ENCODE measurements around the gene SRRM2. TPM values are rescaled to one million over a fixed set of nuclear protein-coding genes. Genes with fewer than 3 reads are reported as not detected.

Gene SRRM2
- total RNA-seq, 1 donor: 96.3 TPM

DNA sequence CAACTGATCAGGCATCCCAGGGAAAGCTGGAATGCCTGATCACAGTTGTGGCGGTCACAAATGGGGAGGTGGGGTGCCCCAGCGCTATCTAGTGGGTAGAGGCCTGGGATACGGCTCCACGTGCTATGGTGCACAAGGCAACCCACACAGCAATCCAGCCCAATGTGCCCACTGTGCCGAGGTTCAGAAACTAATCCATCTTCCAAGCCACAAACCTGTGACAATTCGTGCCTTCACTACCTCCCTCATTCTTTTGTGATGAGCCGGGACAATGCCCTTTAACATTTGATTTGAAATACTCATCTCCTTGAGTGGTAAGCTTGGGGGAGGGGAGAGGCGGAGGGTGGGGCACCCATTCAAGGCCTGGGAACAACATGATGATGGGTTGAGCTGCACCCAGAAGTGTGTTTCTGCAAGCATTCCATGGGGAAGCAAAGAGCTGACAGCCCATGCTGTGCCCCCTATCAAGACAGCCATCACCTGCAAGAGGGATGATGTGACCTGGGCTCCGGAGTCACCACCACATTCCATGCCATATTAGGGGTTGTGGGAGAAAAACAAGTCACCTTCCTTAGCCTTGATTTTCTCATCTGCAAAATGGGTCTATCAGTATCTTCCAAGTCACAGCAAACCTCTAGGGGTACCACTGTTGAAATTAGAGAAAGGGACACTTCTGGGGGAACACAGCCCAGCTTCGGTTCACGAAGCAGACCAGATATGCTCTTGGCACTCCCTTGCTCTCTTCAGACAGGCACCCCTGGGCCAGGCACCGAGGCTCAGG, 20.9 kb downstream of the SRRM2 start:
- TF ChIP-seq CTCF (IDR thresholded peaks at IDR 0.05; ENCODE audit: insufficient read depth, low read length): no peak
- no peak for DNase-seq (ENCODE audit: low read depth)
- no peak overlapping the region for H3K4me3 ChIP-seq (ENCODE audit: low read depth, low read length)

DNA sequence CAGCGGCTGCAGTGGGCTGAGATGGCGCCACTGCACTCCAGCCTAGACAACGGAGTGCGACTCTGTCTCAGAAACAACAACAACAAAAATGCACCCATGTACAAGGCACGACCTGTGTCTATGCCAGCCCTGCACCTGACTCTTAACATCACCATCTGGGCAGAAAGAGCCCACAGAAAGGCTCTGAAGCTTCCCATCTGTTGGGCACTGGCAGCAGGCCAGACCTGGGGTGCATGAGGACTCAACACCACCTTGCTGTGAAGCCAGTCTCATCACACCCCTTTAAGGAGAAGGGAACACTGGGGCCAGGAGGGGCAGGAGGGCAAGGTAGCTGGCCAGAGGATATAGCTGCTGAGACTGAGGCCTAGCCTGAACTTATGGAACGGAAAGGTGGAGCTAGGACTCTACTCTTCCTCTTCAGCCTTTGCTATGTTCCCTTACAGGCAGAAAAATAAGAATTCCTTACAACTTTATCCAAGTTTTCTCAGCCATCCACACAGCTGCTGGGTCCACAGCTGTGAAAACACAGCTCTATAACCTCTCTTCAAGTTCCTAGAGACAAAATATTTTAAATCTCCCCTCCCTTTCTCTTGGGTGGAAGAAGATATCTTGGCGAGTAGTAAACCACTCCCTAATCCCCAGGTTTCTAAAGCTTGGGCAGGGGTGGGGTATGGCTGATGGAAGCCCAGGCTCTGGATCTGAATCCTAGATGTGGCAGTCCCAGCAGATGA, 21.9 kb downstream of the SRRM2 start:
- no peak overlapping the region for H3K4me3 ChIP-seq (ENCODE audit: low read depth, low read length)
- no peak for DNase-seq (ENCODE audit: low read depth)
- TF ChIP-seq CTCF (IDR thresholded peaks at IDR 0.05; ENCODE audit: insufficient read depth, low read length): no peak

DNA sequence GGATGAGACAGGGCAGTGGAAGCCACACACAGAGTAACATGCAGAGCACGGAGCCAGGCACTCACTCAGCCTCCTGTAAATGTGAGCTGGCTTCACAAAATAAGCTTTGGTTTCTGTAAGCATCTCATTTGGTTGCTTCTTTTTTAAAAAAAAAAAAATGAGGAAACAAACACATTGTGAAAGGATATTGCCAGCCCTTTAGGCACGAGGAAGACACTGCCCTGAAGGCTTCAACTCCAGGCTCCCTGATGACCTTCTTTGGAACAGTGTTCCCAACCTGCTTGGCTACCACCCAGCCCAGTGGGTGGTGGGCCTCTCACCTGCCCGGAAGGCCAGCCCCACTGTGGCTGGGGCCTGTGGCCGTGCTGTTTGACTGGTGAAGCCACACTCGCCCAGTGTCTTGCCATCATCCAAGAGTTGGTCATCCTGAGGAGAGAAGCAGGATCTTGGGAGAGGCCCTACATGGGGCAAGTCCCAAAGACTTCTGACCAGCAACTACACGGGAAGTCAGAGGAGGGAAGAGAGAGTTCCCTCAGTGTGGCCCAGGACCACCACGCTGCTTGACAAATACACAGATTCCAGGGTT, 22.8 kb downstream of the SRRM2 start:
- no peak for TF ChIP-seq CTCF (IDR thresholded peaks at IDR 0.05; ENCODE audit: insufficient read depth, low read length)
- H3K4me3 ChIP-seq (ENCODE audit: low read depth, low read length): peak overlapping the region; percentile 25
- DNase-seq (ENCODE audit: low read depth): no peak

- DNase-seq (ENCODE audit: low read depth): no peak
- TF ChIP-seq CTCF (IDR thresholded peaks at IDR 0.05; ENCODE audit: insufficient read depth, low read length): no peak
- H3K4me3 ChIP-seq (ENCODE audit: low read depth, low read length): peak overlapping the region; percentile 88
These were observed 23.5 kb downstream of the SRRM2 start for GRCh38 chr16:2775765-2776499.

DNA sequence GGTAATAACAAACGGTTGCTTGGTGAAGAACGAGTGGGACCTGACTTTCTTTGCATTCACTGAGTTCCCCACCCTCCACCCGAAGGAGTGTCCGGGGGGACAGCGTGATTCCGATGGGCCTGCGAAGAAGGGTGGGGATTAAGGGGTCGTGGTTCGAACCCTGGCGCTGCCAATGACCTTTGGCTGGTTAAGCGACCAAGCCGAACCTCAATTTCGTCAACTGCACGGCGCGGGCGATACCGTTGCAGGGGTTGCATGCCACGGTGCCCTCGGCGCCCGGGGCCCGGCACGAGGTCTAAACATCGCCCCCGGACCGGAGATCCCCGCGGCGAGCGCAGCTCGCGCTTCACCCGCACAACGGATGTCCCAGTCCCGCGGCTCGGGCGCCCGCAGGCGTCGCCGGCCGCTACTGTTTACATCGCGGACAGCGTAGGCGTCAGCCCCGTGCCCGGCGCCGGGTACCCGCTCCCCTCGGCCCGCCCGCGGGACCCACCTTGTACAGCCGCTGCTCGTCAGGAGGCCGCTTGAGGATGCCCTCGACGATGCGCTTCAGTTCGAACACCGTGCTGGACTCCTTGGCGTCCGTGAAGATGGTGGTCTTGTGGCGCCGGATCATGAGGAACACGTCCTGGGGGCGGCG, 24.2 kb downstream of the SRRM2 start:
- peak overlapping the region; percentile 88 for H3K4me3 ChIP-seq (ENCODE audit: low read depth, low read length)
- DNase-seq (ENCODE audit: low read depth): no peak
- no peak for TF ChIP-seq CTCF (IDR thresholded peaks at IDR 0.05; ENCODE audit: insufficient read depth, low read length)
